ENCODE results near the gene MRGPRD. TPM values are rescaled to one million over a fixed set of nuclear protein-coding genes. Genes with fewer than 3 reads are reported as not detected.
"Not testable (repeated sequence)": the region's sequence is repeated elsewhere in the genome, so short reads cannot be mapped to it uniquely, and the experiment has no call there.

The MRGPRD gene
- total RNA-seq, 1 experiment from 2014 or later = not detected

- DNase-seq (ENCODE audit: low read depth) = no peak
These were observed 25.0 kb upstream of the MRGPRD start for GRCh38 chr11:69005631-69006368.

GRCh38 chr11:69005183-69005630 lies 24.4 kb upstream of the MRGPRD start:
- DNase-seq (ENCODE audit: low read depth) = no peak

GRCh38 chr11:69004411-69005182 lies 23.8 kb upstream of the MRGPRD start:
- DNase-seq (ENCODE audit: low read depth) = no peak

- DNase-seq (ENCODE audit: low read depth) = no peak
These were observed 23.1 kb upstream of the MRGPRD start for GRCh38 chr11:69003866-69004367.

- DNase-seq (ENCODE audit: low read depth) = no peak
These were observed 22.6 kb upstream of the MRGPRD start for GRCh38 chr11:69003301-69003865.

GRCh38 chr11:69002570-69003231 lies 21.9 kb upstream of the MRGPRD start:
- no peak for DNase-seq (ENCODE audit: low read depth)

GRCh38 chr11:69002110-69002569 lies 21.4 kb upstream of the MRGPRD start:
- no peak for DNase-seq (ENCODE audit: low read depth)

GRCh38 chr11:69001243-69002081 lies 20.7 kb upstream of the MRGPRD start:
- DNase-seq (ENCODE audit: low read depth) = no peak

- peak; percentile 86 for DNase-seq (ENCODE audit: low read depth)
These were observed 20.1 kb upstream of the MRGPRD start for GRCh38 chr11:69000831-69001242.

- DNase-seq (ENCODE audit: low read depth) = no peak
These were observed 19.6 kb upstream of the MRGPRD start for GRCh38 chr11:69000391-69000790.

GRCh38 chr11:68999748-69000355 lies 19.1 kb upstream of the MRGPRD start:
- DNase-seq (ENCODE audit: low read depth) = not testable (repeated sequence)

- no peak for DNase-seq (ENCODE audit: low read depth)
These were observed 18.4 kb upstream of the MRGPRD start for GRCh38 chr11:68999093-68999747.

- DNase-seq (ENCODE audit: low read depth) = peak; percentile 36
These were observed 17.7 kb upstream of the MRGPRD start for GRCh38 chr11:68998390-68998911.

- DNase-seq (ENCODE audit: low read depth) = no peak
These were observed 17.2 kb upstream of the MRGPRD start for GRCh38 chr11:68997995-68998348.

- DNase-seq (ENCODE audit: low read depth) = no peak
These were observed 16.6 kb upstream of the MRGPRD start for GRCh38 chr11:68997124-68997994.

- DNase-seq (ENCODE audit: low read depth) = no peak
These were observed 15.8 kb upstream of the MRGPRD start for GRCh38 chr11:68996376-68997123.

- no peak for DNase-seq (ENCODE audit: low read depth)
These were observed 14.1 kb upstream of the MRGPRD start for GRCh38 chr11:68994894-68995285.
